Motor neuron (in vitro differentiated cells): Measurements from ENCODE around the gene CLDN22. TPM values are rescaled to one million over a fixed set of nuclear protein-coding genes. Genes with fewer than 3 reads are reported as not detected.

Source experiments
- ATAC-seq, 8 experiments: fragments of 200-7000 bp; cut with Tn5 transposase; replicated peaks in 6 of 8; 2 replicates each; pipeline ENCODE4 v1.8.0; 2021; ENCODE audit warnings: mild to moderate bottlenecking in 8 of 8, moderate library complexity in 8 of 8
- H3K27ac ChIP-seq, 2 donors: fragments of 250-450 bp; sonication (Bioruptor Pico); 2 replicates each; pipeline ENCODE4 v1.9.0; 2021; ENCODE audit warnings: antibody characterized with exemption in 2 of 2, mild to moderate bottlenecking in 2 of 2, moderate library complexity in 1 of 2
- H3K4me1 ChIP-seq, 2 donors: fragments of 250-450 bp; sonication (Bioruptor Pico); replicated peaks in 1 of 2; 2 replicates each; pipeline ENCODE4 v1.6.1; 2021; ENCODE audit warnings: antibody characterized with exemption in 2 of 2, mild to moderate bottlenecking in 2 of 2, moderate library complexity in 1 of 2
- H3K4me3 ChIP-seq, 5 donors: fragments of 250-450 bp; sonication (Bioruptor Pico); 2 replicates each; pipeline ENCODE4 v1.9.0; 2021; ENCODE audit warnings: antibody characterized with exemption in 5 of 5, mild to moderate bottlenecking in 5 of 5, moderate library complexity in 4 of 5
- WGBS, 10 experiments: fragments of 450-650 bp; shearing (Covaris generic); methylation state at CpG; one replicate each; pipeline ENCODE4 v1.0.0; 2022; 5-methylcytosine and 5-hydroxymethylcytosine counted together
- in situ Hi-C, 9 experiments: fragments of 400-800 bp; cut with MboI; loops; one replicate each; pipeline ENCODE4 v1.15.0; 2021; ENCODE audit warnings: low sequenced_read_pairs in 9 of 9, low pct_unique_long_range_greater_than_20kb in 2 of 9; ENCODE audit not compliant: unreplicated experiment in 9 of 9
- total RNA-seq, 8 experiments: library from RNA; unstranded; fragments of 300-600 nt; gene quantifications; 2 replicates each; pipeline versions ENCODE4 v1.2.3 to v1.2.4, GENCODE V29; 2022

Gene CLDN22
- total RNA-seq, 8 experiments from 2014 or later = 0.14 to 0.46 (median 0.39) TPM; not detected in 2

DNA sequence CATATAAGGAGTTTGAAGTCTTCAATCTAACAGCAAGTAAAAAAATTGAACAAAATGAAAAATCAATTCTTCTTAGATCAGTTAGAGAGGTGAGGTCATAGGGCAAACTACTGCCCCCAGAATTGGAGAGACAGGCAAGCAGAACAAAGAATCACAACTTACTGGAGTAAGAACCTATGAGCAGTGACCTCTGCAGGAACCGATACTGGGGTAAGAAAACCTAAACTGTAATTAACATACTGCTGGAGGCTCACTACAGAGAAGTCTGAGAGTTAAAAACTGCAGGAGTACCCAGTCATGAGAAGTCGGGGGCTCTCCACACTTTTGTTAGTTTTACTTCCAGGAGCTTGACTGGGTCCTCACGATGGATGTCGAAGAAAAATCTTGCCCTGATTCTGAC is 16.0 kb downstream of the CLDN22 start:
- Histone ChIP-seq H3K4me3 (no peak overlapping the region), H3K27ac (no peak overlapping the region), H3K4me1 (peaks cover 3 to 6% of the 10 kb centered on the region in 2 donors)
- no peak for ATAC-seq
- in situ Hi-C loops = no loop called here
- WGBS, 10 experiments = 60 to 100% (median 100%) methylated on average over 1 to 4 of the region's 4 CpGs; no CpG with 5 or more reads in 1 of the 10 experiments

DNA sequence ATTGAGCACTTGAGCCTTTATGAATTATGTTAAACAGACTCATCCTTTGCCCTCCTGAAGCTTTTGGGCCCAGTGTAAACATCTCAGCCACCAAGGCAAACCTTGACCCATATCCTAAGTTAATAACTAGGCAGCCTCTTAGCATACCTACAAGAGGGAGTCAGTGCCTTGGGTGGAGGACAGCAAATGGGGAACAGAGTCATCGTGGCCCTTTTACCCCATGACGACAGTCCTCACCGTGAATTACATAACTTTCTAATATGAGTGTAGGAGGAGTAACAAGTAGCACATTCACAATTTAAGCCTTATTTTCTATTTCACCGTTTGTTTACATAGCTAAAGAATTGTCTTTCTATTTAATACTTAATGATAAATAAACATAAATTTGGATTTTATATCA is 16.8 kb downstream of the CLDN22 start:
- WGBS, 10 experiments = 51 to 100% (median 98%) methylated on average over 1 to 4 of the region's 4 CpGs; no CpG with 5 or more reads in 2 of the 10 experiments
- Histone ChIP-seq H3K4me3 (no peak overlapping the region), H3K4me1 (peaks cover 3 to 6% of the 10 kb centered on the region in 2 donors), H3K27ac (no peak overlapping the region)
- no peak for ATAC-seq
- in situ Hi-C loops = no loop called here

- H3K4me3 ChIP-seq = no peak overlapping the region
- H3K27ac ChIP-seq = no peak overlapping the region
- 79 to 100% (median 97%) methylated on average over 1 to 5 of the region's 5 CpGs; no CpG with 5 or more reads in 1 of the 10 experiments for WGBS, 10 experiments
- no peak for ATAC-seq
- H3K4me1 ChIP-seq = peaks cover 3 to 6% of the 10 kb centered on the region in 2 donors
- in situ Hi-C loops = no loop called here
These were observed 19.4 kb downstream of the CLDN22 start for GRCh38 chr4:183300655-183301054.

DNA sequence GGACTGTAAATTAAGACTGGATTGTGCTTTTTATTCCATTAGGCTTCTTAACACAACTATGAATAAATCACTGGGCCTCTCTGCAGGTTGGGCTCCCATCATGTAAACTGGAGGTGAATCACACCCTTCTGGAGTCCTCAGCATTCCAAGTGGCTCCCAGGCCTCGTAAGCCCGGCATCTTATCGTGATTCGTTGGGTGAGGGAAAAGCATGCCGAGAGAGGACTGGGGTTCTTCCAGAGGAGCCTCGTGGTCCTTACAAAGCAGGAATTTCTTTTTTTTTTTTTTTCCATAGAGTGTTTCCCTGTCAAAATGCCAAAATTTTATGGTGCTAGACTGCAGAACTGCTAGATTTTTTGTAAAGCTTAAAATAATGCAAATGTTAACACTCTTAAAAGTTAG is 20.0 kb downstream of the CLDN22 start:
- Histone ChIP-seq H3K4me1 (peaks cover 3 to 6% of the 10 kb centered on the region in 2 donors), H3K27ac (peak overlapping the region; percentile 30 to 33), H3K4me3 (no peak overlapping the region)
- ATAC-seq = peak in 2 of 8 experiments; percentile 14 to 38
- 0 to 90% (median 75%) methylated on average over 1 to 6 of the region's 6 CpGs; no CpG with 5 or more reads in 2 of the 10 experiments for WGBS, 10 experiments
- in situ Hi-C loops = no loop called here

DNA sequence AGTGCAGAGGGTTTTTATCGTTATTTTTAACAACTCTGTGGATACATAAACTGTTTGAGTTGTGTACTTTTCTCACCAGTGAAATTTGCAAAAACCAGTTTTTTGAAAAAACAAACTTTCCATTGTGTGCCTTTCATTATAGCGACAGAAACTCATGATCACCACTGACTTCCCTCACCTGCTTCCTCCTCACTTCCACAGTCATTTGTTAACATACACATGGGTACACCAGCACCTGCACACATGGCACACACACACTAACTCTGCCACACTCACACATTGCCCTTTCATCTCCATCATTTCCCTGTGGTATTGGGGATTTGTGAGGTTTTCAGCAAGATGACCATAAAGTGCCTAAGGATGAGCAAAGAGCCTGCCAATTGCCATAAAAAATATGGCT is 20.6 kb downstream of the CLDN22 start:
- no peak for ATAC-seq
- in situ Hi-C loops = no loop called here
- Histone ChIP-seq H3K4me3 (no peak overlapping the region), H3K4me1 (peaks cover 3 to 6% of the 10 kb centered on the region in 2 donors), H3K27ac (peak overlapping the region in 1 of 2 donors; percentile 30)
- 87 to 100% (median 94%) methylated on average over 2 of the region's 2 CpGs; no CpG with 5 or more reads in 6 of the 10 experiments for WGBS, 10 experiments

GRCh38 chr4:183297675-183298074 is 22.4 kb downstream of the CLDN22 start:
- Histone ChIP-seq H3K27ac (no peak overlapping the region), H3K4me3 (no peak overlapping the region), H3K4me1 (peaks cover 3 to 6% of the 10 kb centered on the region in 2 donors)
- in situ Hi-C loops = no loop called here
- 100% methylated on average over 1 of the region's 3 CpGs; no CpG with 5 or more reads in 9 of the 10 experiments for WGBS, 10 experiments
- ATAC-seq = no peak

DNA sequence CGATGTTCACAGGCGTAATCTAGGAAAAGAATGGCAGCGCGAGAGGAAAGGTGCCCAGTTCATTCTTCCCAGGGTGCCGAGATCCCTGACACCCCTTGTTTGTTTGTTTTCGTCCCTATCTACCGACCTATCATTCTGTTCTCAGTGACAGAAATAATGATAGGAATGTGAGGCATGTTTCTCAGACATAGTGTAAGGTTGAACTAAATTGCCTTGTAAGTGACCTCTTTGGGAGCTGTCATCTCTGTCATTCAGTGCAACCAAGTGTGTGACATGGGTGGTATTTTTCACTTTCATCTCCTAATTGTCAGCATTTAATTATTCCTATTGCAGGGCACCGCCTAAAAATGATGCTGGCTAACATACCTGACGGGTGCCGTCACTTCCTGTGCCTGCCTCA is 24.4 kb downstream of the CLDN22 start:
- H3K27ac ChIP-seq = no peak overlapping the region
- no peak overlapping the region for H3K4me3 ChIP-seq
- in situ Hi-C loops = no loop called here
- ATAC-seq = no peak
- peaks cover 3 to 6% of the 10 kb centered on the region in 2 donors for H3K4me1 ChIP-seq
- WGBS, 10 experiments = 85 to 100% (median 94%) methylated on average over 3 to 10 of the region's 10 CpGs; no CpG with 5 or more reads in 3 of the 10 experiments

GRCh38 chr4:183291070-183291469 is 29.0 kb downstream of the CLDN22 start:
- H3K4me1 ChIP-seq = no peaks in the 10 kb centered on the region
- WGBS, 10 experiments = 80 to 100% (median 100%) methylated on average over 1 to 2 of the region's 2 CpGs; no CpG with 5 or more reads in 4 of the 10 experiments
- ATAC-seq = no peak
- no peak overlapping the region for H3K27ac ChIP-seq
- in situ Hi-C loops = no loop called here
- H3K4me3 ChIP-seq = no peak overlapping the region

GRCh38 chr4:183289688-183290087 is 30.4 kb downstream of the CLDN22 start:
- Histone ChIP-seq H3K4me1 (no peaks in the 10 kb centered on the region), H3K4me3 (no peak overlapping the region), H3K27ac (no peak overlapping the region)
- in situ Hi-C loops = no loop called here
- ATAC-seq = no peak
- WGBS, 10 experiments = 0 to 100% (median 100%) methylated on average over 1 to 5 of the region's 5 CpGs; no CpG with 5 or more reads in 3 of the 10 experiments

DNA sequence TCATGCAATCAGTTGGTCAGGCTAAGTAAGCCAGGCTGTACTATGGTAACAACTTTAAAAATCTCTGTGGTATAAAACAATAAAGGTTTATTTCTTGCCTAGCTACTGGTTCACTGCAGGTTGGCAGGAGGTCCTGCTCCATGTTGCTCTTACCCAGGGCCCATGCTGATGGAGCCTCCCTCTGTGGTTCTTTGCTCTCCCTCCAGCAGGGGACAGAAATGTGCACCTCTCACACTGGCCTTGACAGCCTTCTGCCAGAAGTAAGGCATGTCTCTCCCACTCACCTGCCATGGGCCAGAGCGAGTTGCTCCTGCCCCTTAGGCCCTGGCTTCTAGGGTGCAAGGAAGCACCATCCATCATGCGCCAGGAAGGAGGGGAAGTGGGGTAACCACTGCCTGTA is 31.1 kb downstream of the CLDN22 start:
- H3K27ac ChIP-seq = no peak overlapping the region
- no peak for ATAC-seq
- in situ Hi-C loops = no loop called here
- WGBS, 10 experiments = 100% methylated on average over 1 to 2 of the region's 2 CpGs; no CpG with 5 or more reads in 8 of the 10 experiments
- no peaks in the 10 kb centered on the region for H3K4me1 ChIP-seq
- no peak overlapping the region for H3K4me3 ChIP-seq

GRCh38 chr4:183287677-183288076 is 32.4 kb downstream of the CLDN22 start:
- no peak overlapping the region for H3K4me3 ChIP-seq
- WGBS, 10 experiments = 80 to 100% (median 93%) methylated on average over 1 to 5 of the region's 6 CpGs; no CpG with 5 or more reads in 2 of the 10 experiments
- no peak for ATAC-seq
- in situ Hi-C loops = no loop called here
- H3K4me1 ChIP-seq = no peaks in the 10 kb centered on the region
- no peak overlapping the region for H3K27ac ChIP-seq

GRCh38 chr4:183287309-183287659 is 32.8 kb downstream of the CLDN22 start:
- 79 to 100% (median 86%) methylated on average over 2 of the region's 2 CpGs; no CpG with 5 or more reads in 3 of the 10 experiments for WGBS, 10 experiments
- in situ Hi-C loops = no loop called here
- ATAC-seq = no peak
- Histone ChIP-seq H3K4me1 (no peaks in the 10 kb centered on the region), H3K27ac (no peak overlapping the region), H3K4me3 (no peak overlapping the region)

DNA sequence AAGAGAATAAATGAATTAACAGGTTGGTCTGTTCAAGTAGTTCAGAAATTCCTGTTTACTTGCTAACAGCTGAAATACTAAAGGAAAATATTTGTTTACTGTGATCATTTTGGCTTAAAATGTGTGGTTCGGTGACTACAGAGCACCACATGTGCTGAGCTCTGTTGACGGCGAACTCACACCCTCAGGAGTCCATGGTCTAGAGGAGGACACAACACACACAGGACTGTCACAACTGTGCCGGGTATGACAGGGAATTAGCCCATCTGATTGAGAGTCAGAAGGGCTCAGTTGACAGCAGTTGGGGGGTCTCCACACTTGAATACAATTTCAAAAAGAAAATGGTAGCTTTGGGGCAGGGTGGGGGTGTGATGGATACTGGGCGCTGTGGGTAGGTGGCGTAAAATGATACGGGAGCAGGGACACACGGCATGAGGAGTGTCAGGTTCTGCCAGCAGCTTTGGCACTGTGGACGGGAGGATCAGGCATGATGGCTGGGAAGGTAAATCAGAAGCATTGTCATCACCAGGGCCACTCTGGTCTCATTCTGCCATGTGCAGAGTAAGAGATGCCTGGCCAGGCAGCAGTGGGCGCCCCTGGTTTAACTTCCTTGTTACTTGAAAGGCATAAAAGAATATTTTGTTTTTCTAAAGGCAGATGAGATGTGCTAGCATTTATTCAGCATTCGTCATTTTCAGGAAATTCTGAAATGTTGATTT is 33.3 kb downstream of the CLDN22 start:
- in situ Hi-C loops = no loop called here
- WGBS, 10 experiments = 86 to 100% (median 94%) methylated on average over 1 to 7 of the region's 11 CpGs; no CpG with 5 or more reads in 3 of the 10 experiments
- Histone ChIP-seq H3K27ac (no peak overlapping the region), H3K4me3 (no peak overlapping the region), H3K4me1 (no peaks in the 10 kb centered on the region)
- ATAC-seq = no peak

DNA sequence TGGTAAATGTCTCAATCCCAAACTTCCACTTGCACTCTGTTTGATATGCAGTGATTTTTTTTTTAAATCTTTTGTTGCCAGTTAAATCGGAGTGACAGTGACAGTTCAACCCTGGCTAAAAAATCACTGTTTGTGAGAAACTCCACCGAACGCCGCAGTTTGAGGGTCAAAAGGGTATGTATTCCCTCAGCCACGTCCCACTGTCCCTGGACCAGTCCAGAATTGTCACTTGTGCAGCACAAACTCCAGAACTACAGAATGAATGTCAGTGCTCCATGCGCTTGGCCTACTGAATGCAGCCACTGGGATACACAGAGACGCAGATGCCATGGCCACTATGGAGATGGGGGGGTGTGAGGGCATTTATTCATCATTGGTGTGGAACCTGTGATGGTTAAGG is 34.2 kb downstream of the CLDN22 start:
- Histone ChIP-seq H3K4me3 (no peak overlapping the region), H3K4me1 (no peaks in the 10 kb centered on the region), H3K27ac (no peak overlapping the region)
- ATAC-seq = no peak
- in situ Hi-C loops = no loop called here
- 70 to 100% (median 94%) methylated on average over 1 to 7 of the region's 7 CpGs for WGBS, 10 experiments
